ENCODE measurements around the gene TEX44. TPM values are rescaled to one million over a fixed set of nuclear protein-coding genes. Genes with fewer than 3 reads are reported as not detected.

The TEX44 gene
- total and polyA plus RNA-seq, 4 donors, result not detected

DNA sequence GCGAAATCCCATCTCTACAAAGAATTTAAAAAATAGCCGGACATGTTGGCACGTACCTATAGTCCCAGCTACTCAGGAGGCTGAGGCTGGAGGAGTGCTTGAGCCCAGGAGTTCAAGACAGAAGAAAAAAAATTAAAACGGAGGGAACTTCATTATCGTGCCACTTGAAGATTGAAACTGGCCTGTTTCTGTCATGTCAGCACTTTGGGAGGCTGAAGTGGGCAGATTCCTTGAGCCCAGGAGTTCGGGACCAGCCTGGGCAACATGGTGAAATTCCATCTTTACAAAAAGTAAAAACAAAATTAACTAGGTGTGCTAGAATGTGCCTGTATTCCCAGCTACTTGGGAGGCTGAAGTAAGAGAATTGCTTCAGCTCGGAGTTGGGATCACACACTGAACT is 3.0 kb upstream of the TEX44 start:
- no peak for DNase-seq
- Histone ChIP-seq H3K9ac (ENCODE audit: insufficient read depth in 1 of 2, low read length in 2 of 2) (no peak overlapping the region), H3K4me1 (ENCODE audit: control insufficient read depth in 5 of 5, insufficient read depth in 5 of 5, low read length in 5 of 5) (no peaks in the 10 kb centered on the region), H3K27ac (ENCODE audit: low read depth in 1 of 2, low read length in 1 of 2) (no peak overlapping the region), H3K36me3 (ENCODE audit: control insufficient read depth in 4 of 4, insufficient read depth in 4 of 4, low read length in 4 of 4) (no peaks in the 10 kb centered on the region), H3K9me3 (ENCODE audit: control insufficient read depth in 4 of 4, insufficient read depth in 3 of 4, low read length in 3 of 4) (no peaks in the 10 kb centered on the region), H3K4me3 (no peak overlapping the region), H3K27me3 (ENCODE audit: control insufficient read depth in 3 of 3, insufficient read depth in 3 of 3, low read length in 2 of 3) (no peaks in the 10 kb centered on the region)
- WGBS, 2 donors, result 83 to 97% methylated on average over 7 of the region's 7 CpGs
- ATAC-seq (ENCODE audit: insufficient read depth, low FRiP score), result no peak
- TF ChIP-seq, protein P1, sequence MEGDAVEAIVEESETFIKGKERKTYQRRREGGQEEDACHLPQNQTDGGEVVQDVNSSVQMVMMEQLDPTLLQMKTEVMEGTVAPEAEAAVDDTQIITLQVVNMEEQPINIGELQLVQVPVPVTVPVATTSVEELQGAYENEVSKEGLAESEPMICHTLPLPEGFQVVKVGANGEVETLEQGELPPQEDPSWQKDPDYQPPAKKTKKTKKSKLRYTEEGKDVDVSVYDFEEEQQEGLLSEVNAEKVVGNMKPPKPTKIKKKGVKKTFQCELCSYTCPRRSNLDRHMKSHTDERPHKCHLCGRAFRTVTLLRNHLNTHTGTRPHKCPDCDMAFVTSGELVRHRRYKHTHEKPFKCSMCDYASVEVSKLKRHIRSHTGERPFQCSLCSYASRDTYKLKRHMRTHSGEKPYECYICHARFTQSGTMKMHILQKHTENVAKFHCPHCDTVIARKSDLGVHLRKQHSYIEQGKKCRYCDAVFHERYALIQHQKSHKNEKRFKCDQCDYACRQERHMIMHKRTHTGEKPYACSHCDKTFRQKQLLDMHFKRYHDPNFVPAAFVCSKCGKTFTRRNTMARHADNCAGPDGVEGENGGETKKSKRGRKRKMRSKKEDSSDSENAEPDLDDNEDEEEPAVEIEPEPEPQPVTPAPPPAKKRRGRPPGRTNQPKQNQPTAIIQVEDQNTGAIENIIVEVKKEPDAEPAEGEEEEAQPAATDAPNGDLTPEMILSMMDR (IDR thresholded peaks at IDR 0.05; ENCODE audit: control extremely low read depth, extremely low read depth), result no peak

DNA sequence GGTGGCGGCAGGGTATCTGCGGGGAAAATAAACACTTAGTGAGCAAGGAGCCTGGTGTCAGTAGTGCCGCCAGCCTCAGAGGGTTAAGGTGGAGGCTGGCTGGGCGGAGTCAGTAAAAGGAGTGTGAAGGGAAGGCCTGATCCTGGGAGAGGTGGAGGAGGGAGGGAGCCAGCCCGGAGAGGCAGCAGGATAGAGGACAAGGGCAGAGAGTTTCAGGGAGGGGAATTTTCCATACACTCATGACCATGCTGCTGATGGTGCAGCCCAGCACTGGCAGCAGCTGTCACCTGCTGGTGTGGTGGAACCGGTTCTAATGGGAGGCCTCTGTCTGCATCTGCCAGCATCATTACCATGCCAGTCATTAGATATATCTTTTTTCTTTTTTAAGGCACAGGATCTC is 2.0 kb upstream of the TEX44 start:
- H3K27ac ChIP-seq (ENCODE audit: low read depth in 1 of 2, low read length in 1 of 2), result no peak overlapping the region
- H3K36me3 ChIP-seq (ENCODE audit: control insufficient read depth in 4 of 4, insufficient read depth in 4 of 4, low read length in 4 of 4), result no peaks in the 10 kb centered on the region
- TF ChIP-seq, protein P1 (IDR thresholded peaks at IDR 0.05; ENCODE audit: control extremely low read depth, extremely low read depth), result no peak
- H3K4me1 ChIP-seq (ENCODE audit: control insufficient read depth in 5 of 5, insufficient read depth in 5 of 5, low read length in 5 of 5), result no peaks in the 10 kb centered on the region
- H3K4me3 ChIP-seq, result no peak overlapping the region
- H3K9me3 ChIP-seq (ENCODE audit: control insufficient read depth in 4 of 4, insufficient read depth in 3 of 4, low read length in 3 of 4), result no peaks in the 10 kb centered on the region
- DNase-seq, result no peak
- no peak for ATAC-seq (ENCODE audit: insufficient read depth, low FRiP score)
- no peak overlapping the region for H3K9ac ChIP-seq (ENCODE audit: insufficient read depth in 1 of 2, low read length in 2 of 2)
- no peaks in the 10 kb centered on the region for H3K27me3 ChIP-seq (ENCODE audit: control insufficient read depth in 3 of 3, insufficient read depth in 3 of 3, low read length in 2 of 3)
- 69 to 79% methylated on average over 6 of the region's 6 CpGs for WGBS, 2 donors

DNA sequence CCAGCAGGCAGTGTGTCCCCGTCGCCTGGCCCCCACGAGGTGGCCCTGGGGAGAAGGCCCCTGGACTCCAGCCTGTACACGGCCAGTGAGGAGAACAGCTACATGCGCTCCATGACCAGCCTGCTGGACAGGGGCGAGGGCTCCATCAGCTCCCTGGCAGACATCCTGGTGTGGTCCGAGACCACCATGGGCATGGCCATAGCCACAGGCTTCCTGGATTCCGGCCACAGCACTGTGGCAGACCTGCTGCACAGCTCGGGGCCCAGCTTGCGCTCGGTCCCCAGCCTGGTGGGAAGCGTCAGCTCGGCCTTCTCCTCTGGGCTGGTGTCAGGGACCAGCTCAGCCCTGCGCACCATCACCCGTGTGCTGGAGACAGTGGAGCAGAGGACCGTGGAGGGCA is 1.0 kb downstream of the TEX44 start:
- peaks cover 0 to 3% (median 0%) of the 10 kb centered on the region in 5 donors for H3K4me1 ChIP-seq (ENCODE audit: control insufficient read depth in 5 of 5, insufficient read depth in 5 of 5, low read length in 5 of 5)
- no peaks in the 10 kb centered on the region for H3K27me3 ChIP-seq (ENCODE audit: control insufficient read depth in 3 of 3, insufficient read depth in 3 of 3, low read length in 2 of 3)
- no peaks in the 10 kb centered on the region for H3K9me3 ChIP-seq (ENCODE audit: control insufficient read depth in 4 of 4, insufficient read depth in 3 of 4, low read length in 3 of 4)
- TF ChIP-seq, protein P1 (IDR thresholded peaks at IDR 0.05; ENCODE audit: control extremely low read depth, extremely low read depth), result no peak
- no peak overlapping the region for H3K27ac ChIP-seq (ENCODE audit: low read depth in 1 of 2, low read length in 1 of 2)
- WGBS, 2 donors, result 93 to 96% methylated on average over 16 of the region's 16 CpGs
- no peak overlapping the region for H3K9ac ChIP-seq (ENCODE audit: insufficient read depth in 1 of 2, low read length in 2 of 2)
- H3K36me3 ChIP-seq (ENCODE audit: control insufficient read depth in 4 of 4, insufficient read depth in 4 of 4, low read length in 4 of 4), result no peaks in the 10 kb centered on the region
- no peak overlapping the region for H3K4me3 ChIP-seq
- ATAC-seq (ENCODE audit: insufficient read depth, low FRiP score) (no peak), DNase-seq (no peak)

DNA sequence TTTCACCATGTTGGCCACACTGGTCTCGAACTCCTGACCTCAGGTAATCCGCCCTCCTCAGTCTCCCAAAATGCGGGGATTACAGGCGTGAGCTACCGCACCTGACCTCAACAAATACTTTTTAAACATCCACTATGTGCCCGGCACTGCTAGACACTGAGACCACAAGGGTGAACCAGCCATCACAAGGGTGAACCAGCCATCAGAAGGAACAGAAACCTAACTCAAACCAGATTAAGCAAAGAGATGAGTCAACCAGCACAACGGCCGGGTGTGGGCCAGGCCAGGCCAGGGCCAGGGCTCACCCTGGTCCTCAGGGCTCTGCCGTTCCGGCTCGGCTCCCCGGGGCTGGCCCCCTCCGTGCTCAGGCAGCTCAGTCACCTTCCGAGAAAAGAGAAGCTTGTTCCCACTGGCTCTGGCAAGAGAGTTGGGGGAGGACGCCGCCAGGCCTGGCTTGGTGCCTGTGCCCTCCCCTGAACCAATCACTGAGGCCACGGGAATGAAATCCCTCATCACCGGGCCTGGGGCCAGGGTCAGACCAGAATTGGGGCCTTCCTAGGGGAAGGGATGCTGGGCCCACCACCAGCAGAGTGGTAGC is 4.4 kb downstream of the TEX44 start:
- TF ChIP-seq, protein P1 (IDR thresholded peaks at IDR 0.05; ENCODE audit: control extremely low read depth, extremely low read depth), result no peak
- Histone ChIP-seq H3K27me3 (ENCODE audit: control insufficient read depth in 3 of 3, insufficient read depth in 3 of 3, low read length in 2 of 3) (no peaks in the 10 kb centered on the region), H3K9ac (ENCODE audit: insufficient read depth in 1 of 2, low read length in 2 of 2) (no peak overlapping the region), H3K9me3 (ENCODE audit: control insufficient read depth in 4 of 4, insufficient read depth in 3 of 4, low read length in 3 of 4) (no peaks in the 10 kb centered on the region), H3K27ac (ENCODE audit: low read depth in 1 of 2, low read length in 1 of 2) (peak overlapping the region in 1 of 2 donors; percentile 41), H3K36me3 (ENCODE audit: control insufficient read depth in 4 of 4, insufficient read depth in 4 of 4, low read length in 4 of 4) (no peaks in the 10 kb centered on the region), H3K4me3 (no peak overlapping the region), H3K4me1 (ENCODE audit: control insufficient read depth in 5 of 5, insufficient read depth in 5 of 5, low read length in 5 of 5) (peaks cover 0 to 5% (median 3%) of the 10 kb centered on the region in 5 donors)
- WGBS, 2 donors, result 65 to 85% methylated on average over 18 of the region's 18 CpGs
- DNase-seq (no peak), ATAC-seq (ENCODE audit: insufficient read depth, low FRiP score) (peak; percentile 39)
